Choroid plexus epithelial cell (primary cell): ENCODE measurements around the gene SMG6.
A peak's percentile ranks its signal among the peaks of the same experiment; 100 is the strongest.

ENCODE experiments used
- DNase-seq: peaks from one replicate; pipeline ENCODE4 v3.0.0-alpha.2; 2010; ENCODE audit warnings: low read depth
- H3K4me3 ChIP-seq: 2 replicates; pipeline ENCODE4 v1.5.1; 2011; ENCODE audit warnings: low read depth, mild to moderate bottlenecking, control low read depth, low read length, moderate library complexity
- CTCF ChIP-seq: conservative IDR thresholded peaks from 2 replicates; pipeline ENCODE4 v1.5.1; 2011; ENCODE audit warnings: low read depth, mild to moderate bottlenecking, control low read depth, inconsistent platforms, low read length, moderate library complexity

The SMG6 gene

DNA sequence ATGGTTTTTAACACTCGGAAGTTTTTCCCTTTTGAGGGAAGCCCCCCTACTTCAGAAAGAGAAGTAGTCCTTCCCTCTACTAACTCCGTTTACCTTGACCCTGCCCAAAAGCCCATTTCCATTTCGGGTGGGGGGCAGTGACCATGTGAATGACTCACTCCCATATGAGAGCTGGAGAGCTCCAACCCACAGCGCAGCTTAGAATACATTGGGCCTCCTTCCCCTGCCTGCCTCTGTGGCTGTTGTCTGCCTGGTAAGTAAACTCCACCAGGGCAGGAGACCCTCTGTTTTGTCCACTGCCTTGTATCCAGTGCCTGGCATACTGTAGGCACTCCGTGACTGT, 34.7 kb upstream of the SMG6 start:
- peak overlapping the region; percentile 71 for H3K4me3 ChIP-seq
- no peak for TF ChIP-seq CTCF
- DNase-seq = peak; percentile 42

GRCh38 chr17:2337544-2338314, 34.1 kb upstream of the SMG6 start:
- no peak for TF ChIP-seq CTCF
- peak; percentile 59 for DNase-seq
- peak overlapping the region; percentile 71 for H3K4me3 ChIP-seq

GRCh38 chr17:2336852-2337543, 33.4 kb upstream of the SMG6 start, which contains the start of gene SGSM2:
Gene SGSM2, plus strand, starts transcription at chr17:2337501. Its CDS starts 188 bp downstream, at chr17:2337689.
- no peak for TF ChIP-seq CTCF
- DNase-seq = peak; percentile 60
- H3K4me3 ChIP-seq = peak within 1 kb of the TSS; percentile 71

DNA sequence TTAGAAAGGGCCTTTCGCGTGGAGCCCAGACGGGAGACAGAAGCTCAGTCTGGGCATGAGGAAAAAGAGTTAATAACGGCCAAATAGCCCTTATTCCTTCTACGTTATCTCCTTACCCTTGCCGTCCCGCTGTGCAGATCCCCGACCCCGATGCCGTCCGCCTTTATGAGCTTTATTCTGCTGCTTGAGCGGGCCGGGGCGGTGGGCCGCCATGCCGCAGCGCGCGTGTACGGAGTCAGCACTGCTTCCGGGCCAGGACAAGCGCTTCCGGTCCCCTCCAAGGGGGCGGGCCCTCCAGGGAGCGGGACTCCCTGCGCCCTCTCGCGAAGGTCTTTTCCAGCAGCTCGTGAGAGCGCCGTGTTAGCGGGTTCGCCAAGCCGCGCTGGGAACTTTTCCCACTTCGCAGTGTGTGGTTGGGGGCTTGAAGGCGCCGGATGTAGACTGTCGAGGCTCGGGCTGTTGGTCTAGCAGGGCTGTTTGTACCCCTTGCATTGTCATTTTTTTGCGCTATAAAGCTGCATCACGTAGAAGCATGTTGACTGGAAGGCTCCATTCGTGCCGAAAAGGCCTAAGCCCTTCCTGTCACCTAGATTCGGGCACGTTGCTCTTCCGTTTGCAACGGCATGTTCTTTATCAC, 32.7 kb upstream of the SMG6 start, which contains the start of gene TSR1:
TSS of gene TSR1 (minus strand) at position 243 of the 637 bp plus-strand sequence. CDS start at position 213, 30 bp downstream.
- peak; percentile 93 for DNase-seq
- TF ChIP-seq CTCF = peak; percentile 38

DNA sequence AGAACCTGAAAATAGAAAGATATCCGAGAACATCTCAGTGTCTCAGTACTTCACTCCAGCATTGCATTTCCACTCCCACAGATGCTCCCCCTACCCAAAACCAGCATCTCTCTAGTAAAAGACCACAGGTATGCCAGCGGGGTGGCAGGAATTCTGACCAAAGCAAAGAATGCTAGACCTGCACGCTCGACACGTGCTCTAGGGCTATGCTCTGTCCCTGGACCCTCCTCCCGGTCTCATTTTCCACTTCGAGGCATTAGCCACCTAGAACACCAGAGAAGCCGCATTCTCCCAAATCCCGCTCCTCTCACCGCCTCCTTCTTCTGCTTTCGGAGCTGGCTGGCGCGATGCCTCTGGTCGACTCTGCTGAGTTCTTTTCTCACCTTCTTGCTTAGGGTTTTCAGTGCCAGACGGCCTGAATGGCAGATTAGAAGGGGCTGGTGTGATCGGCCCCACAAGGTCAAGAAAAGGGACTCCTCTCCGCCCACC, 32.2 kb upstream of the SMG6 start:
- TF ChIP-seq CTCF = no peak
- peak overlapping the region; percentile 71 for H3K4me3 ChIP-seq
- no peak for DNase-seq

More for the DNA sequence above, 32.7 kb upstream of the SMG6 start, which contains the start of gene TSR1:
- peak within 1 kb of the TSS; percentile 71 for H3K4me3 ChIP-seq

DNA sequence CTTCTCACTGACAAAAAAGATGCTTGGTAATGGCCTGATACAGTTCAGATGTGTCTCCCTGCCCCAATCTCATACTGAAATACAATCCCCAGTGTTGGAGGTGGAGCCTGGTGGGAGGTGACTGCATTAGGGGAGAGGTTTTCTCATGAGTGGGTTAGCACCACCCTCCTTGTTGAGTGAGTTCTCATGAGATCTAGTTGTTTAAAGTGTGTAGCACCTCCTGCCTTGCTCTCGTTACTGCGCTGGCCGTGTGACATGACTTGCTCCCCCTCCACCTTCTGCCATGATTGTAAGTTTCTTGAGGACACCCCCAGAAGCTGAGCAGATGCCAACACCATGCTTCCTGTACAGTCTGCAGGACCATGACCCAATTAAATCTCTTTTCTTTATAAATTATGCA, 27.7 kb upstream of the SMG6 start:
- no peak overlapping the region for H3K4me3 ChIP-seq
- DNase-seq = no peak
- no peak for TF ChIP-seq CTCF
